ENCODE results near the gene SPTB.

The SPTB gene

DNA sequence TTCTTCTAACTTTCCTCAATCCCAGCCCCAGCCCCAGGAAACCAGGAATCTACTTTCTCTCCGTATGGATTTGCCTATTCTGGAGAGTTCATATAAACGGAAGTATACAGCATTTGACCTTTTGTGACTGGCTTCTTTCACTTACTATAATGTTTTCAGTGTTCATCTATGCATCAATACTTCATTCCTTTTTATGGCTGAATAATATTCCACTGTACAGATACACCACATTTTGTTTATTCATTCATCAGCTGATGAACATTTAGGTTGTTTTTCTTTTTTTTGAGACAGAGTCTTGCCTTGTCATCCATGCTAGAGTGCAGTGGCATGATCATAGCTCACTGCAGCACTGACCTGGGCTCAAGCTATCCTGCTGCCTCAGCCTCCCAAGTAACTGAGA is 179.4 kb downstream of the SPTB start:
- H3K27me3 ChIP-seq (ENCODE audit: insufficient read depth, low read length, poor library complexity), result peaks cover 53% of the 10 kb centered on the region
- no peaks in the 10 kb centered on the region for H3K9me3 ChIP-seq (ENCODE audit: insufficient read depth, low read length, severe bottlenecking)
- no peak overlapping the region for H2AFZ ChIP-seq (ENCODE audit: low read depth, low read length)
- H4K20me1 ChIP-seq (ENCODE audit: insufficient read depth, low read length), result no peaks in the 10 kb centered on the region
- H3K27ac ChIP-seq (ENCODE audit: low read length), result no peak overlapping the region
- DNase-seq (no peak), ATAC-seq (ENCODE audit: insufficient read depth, low read depth) (no peak)
- H3K4me2 ChIP-seq (ENCODE audit: insufficient read depth, low read length), result no peak overlapping the region
- no peak for TF ChIP-seq EZH2 (IDR thresholded peaks at IDR 0.05; ENCODE audit: borderline replicate concordance, low read depth, low read length, severe bottlenecking)
- TF ChIP-seq, protein P1, sequence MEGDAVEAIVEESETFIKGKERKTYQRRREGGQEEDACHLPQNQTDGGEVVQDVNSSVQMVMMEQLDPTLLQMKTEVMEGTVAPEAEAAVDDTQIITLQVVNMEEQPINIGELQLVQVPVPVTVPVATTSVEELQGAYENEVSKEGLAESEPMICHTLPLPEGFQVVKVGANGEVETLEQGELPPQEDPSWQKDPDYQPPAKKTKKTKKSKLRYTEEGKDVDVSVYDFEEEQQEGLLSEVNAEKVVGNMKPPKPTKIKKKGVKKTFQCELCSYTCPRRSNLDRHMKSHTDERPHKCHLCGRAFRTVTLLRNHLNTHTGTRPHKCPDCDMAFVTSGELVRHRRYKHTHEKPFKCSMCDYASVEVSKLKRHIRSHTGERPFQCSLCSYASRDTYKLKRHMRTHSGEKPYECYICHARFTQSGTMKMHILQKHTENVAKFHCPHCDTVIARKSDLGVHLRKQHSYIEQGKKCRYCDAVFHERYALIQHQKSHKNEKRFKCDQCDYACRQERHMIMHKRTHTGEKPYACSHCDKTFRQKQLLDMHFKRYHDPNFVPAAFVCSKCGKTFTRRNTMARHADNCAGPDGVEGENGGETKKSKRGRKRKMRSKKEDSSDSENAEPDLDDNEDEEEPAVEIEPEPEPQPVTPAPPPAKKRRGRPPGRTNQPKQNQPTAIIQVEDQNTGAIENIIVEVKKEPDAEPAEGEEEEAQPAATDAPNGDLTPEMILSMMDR (IDR thresholded peaks at IDR 0.05; ENCODE audit: borderline replicate concordance, extremely low read depth, low read length, poor library complexity, severe bottlenecking), result no peak
- no peaks in the 10 kb centered on the region for H3K79me2 ChIP-seq (ENCODE audit: insufficient read depth, low read length)
- H3K4me3 ChIP-seq (ENCODE audit: low read depth in 1 of 2, low read length in 2 of 2), result no peak overlapping the region
- H3K9ac ChIP-seq (ENCODE audit: low read depth, low read length), result no peak overlapping the region
- H3K4me1 ChIP-seq (ENCODE audit: insufficient read depth, low read length), result no peaks in the 10 kb centered on the region
- no peaks in the 10 kb centered on the region for H3K36me3 ChIP-seq (ENCODE audit: insufficient read depth, low read length)

DNA sequence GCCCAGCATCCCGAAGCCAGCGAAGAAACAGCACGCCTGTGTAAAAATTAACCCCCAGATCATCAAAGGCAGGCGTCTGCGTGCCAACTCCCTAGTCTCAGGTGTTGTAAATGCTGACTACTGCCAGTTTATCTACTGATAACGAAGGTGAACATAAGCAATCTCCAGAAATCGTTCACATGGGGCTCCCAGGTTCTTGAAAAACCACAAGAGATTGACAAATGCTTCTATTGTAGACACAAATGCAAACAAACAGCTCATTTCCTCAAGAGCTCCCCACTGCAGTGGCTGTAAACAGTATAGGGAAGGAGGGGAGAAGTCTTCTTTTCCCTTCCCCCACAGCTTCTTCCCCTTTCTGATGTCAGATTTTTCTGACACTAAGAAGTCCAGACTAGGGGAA is 180.8 kb downstream of the SPTB start:
- Histone ChIP-seq H3K4me2 (ENCODE audit: insufficient read depth, low read length) (no peak overlapping the region), H3K4me3 (ENCODE audit: low read depth in 1 of 2, low read length in 2 of 2) (no peak overlapping the region), H4K20me1 (ENCODE audit: insufficient read depth, low read length) (no peaks in the 10 kb centered on the region), H3K27me3 (ENCODE audit: insufficient read depth, low read length, poor library complexity) (peaks cover 51% of the 10 kb centered on the region), H3K9ac (ENCODE audit: low read depth, low read length) (no peak overlapping the region), H3K36me3 (ENCODE audit: insufficient read depth, low read length) (no peaks in the 10 kb centered on the region), H3K27ac (ENCODE audit: low read length) (no peak overlapping the region), H2AFZ (ENCODE audit: low read depth, low read length) (no peak overlapping the region), H3K4me1 (ENCODE audit: insufficient read depth, low read length) (no peaks in the 10 kb centered on the region), H3K79me2 (ENCODE audit: insufficient read depth, low read length) (no peaks in the 10 kb centered on the region), H3K9me3 (ENCODE audit: insufficient read depth, low read length, severe bottlenecking) (no peaks in the 10 kb centered on the region)
- TF ChIP-seq, protein P1 (IDR thresholded peaks at IDR 0.05; ENCODE audit: borderline replicate concordance, extremely low read depth, low read length, poor library complexity, severe bottlenecking), result no peak
- no peak for TF ChIP-seq EZH2 (IDR thresholded peaks at IDR 0.05; ENCODE audit: borderline replicate concordance, low read depth, low read length, severe bottlenecking)
- no peak for DNase-seq
- ATAC-seq (ENCODE audit: insufficient read depth, low read depth), result no peak

DNA sequence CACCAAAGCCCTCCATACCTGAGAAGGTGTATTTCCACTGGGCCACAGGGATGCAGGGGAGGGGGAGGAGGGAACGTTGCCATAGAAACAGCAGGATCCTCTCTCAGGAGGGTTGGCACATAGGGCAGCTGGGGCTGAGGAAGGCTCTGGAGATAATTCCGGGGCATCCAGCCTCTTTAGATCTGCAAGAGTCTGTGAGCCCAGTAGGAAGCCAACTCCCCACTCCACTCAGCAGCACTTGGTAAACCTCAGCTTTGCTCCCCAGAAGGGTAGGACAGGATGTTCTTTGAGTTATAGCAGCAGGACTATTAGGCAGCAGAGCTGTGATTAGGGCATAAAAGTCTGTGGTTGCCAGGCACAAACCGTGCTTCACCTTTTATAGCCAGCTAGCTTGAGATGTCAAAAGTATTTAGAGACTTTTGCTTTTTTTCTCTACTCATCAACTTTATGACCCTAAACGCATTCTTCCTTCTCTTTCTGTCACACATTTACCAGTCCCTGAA is 183.3 kb downstream of the SPTB start:
- H3K4me2 ChIP-seq (ENCODE audit: insufficient read depth, low read length), result no peak overlapping the region
- no peaks in the 10 kb centered on the region for H3K36me3 ChIP-seq (ENCODE audit: insufficient read depth, low read length)
- H4K20me1 ChIP-seq (ENCODE audit: insufficient read depth, low read length), result no peaks in the 10 kb centered on the region
- no peak for ATAC-seq (ENCODE audit: insufficient read depth, low read depth)
- no peak overlapping the region for H2AFZ ChIP-seq (ENCODE audit: low read depth, low read length)
- H3K9ac ChIP-seq (ENCODE audit: low read depth, low read length), result no peak overlapping the region
- H3K27me3 ChIP-seq (ENCODE audit: insufficient read depth, low read length, poor library complexity), result peaks cover 43% of the 10 kb centered on the region
- H3K79me2 ChIP-seq (ENCODE audit: insufficient read depth, low read length), result no peaks in the 10 kb centered on the region
- no peaks in the 10 kb centered on the region for H3K4me1 ChIP-seq (ENCODE audit: insufficient read depth, low read length)
- H3K4me3 ChIP-seq (ENCODE audit: low read depth in 1 of 2, low read length in 2 of 2), result no peak overlapping the region
- H3K27ac ChIP-seq (ENCODE audit: low read length), result no peak overlapping the region
- DNase-seq, result no peak
- TF ChIP-seq EZH2 (IDR thresholded peaks at IDR 0.05; ENCODE audit: borderline replicate concordance, low read depth, low read length, severe bottlenecking), result no peak
- TF ChIP-seq, protein P1 (IDR thresholded peaks at IDR 0.05; ENCODE audit: borderline replicate concordance, extremely low read depth, low read length, poor library complexity, severe bottlenecking), result no peak
- H3K9me3 ChIP-seq (ENCODE audit: insufficient read depth, low read length, severe bottlenecking), result no peaks in the 10 kb centered on the region

Data from DND-41 (cell line).